HFFc6 (cell line): Measurements from ENCODE around the gene ISM2. TPM values are rescaled to one million over a fixed set of nuclear protein-coding genes. Genes with fewer than 3 reads are reported as not detected.

ENCODE experiments used
- DNase-seq: peaks from one replicate; pipeline ENCODE4 v3.0.0-alpha.2; 2018
- H3K27ac Mint-ChIP-seq: 2 replicates; pipeline ENCODE4 v1.8.0; 2020; ENCODE audit warnings: mild to moderate bottlenecking, mixed read lengths
- H3K27me3 Mint-ChIP-seq: 2 replicates; pipeline ENCODE4 v1.8.0; 2021; ENCODE audit warnings: mild to moderate bottlenecking, moderate library complexity, mixed read lengths; ENCODE audit not compliant: insufficient read depth
- H3K36me3 Mint-ChIP-seq: 2 replicates; pipeline ENCODE4 v1.8.0; 2021; ENCODE audit warnings: low read depth, mixed read lengths
- H3K4me1 Mint-ChIP-seq: 2 replicates; pipeline ENCODE4 v1.8.0; 2020; ENCODE audit warnings: low read depth, mixed read lengths
- H3K4me3 Mint-ChIP-seq: 2 replicates; pipeline ENCODE4 v1.8.0; 2020; ENCODE audit warnings: mild to moderate bottlenecking, moderate library complexity, mixed read lengths
- H3K9me3 Mint-ChIP-seq: 2 replicates; pipeline ENCODE4 v1.8.0; 2020; ENCODE audit warnings: mild to moderate bottlenecking, mixed read lengths
- total RNA-seq, 6 experiments: library from RNA; stranded (reverse); fragmentation: NEBNext Ultra II Directional; extraction: Animal tissue kit (Norgen Biotek cat#: 25700); gene quantifications; 2 replicates in 1 of 6; 3 replicates in 5 of 6; pipeline ENCODE4 v1.2.3, GENCODE V29; 2021
- TF ChIP-seq, protein P1 (sequence below): fragments of 200-600 bp; sonication (generic); IDR thresholded peaks from 2 replicates; pipeline ENCODE4 v1.5.0; 2021; ENCODE audit warnings: antibody characterized with exemption, mild to moderate bottlenecking

Gene ISM2
- total RNA-seq, 6 experiments from 2014 or later: 0.10 TPM; not detected in 5

DNA sequence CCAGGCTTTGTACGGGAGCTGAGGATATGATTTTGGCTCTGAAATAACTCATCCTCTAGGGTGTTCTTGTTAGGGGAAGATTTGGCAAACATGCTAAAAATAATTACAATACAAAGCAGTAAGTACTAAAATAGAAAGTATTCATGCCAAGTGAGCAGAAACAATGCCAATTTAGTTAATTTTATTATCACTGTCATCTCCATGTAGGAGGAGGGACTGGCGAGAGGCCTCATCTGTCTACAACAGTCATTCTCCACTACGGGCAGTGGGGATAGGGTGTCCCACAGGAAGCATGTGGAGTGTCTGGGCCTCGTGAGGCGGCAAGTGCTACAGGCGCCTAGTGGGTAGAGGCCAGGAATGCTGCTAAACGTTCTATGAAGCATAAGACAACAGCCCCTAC lies 3.3 kb downstream of the ISM2 start:
- Mint-ChIP-seq H3K36me3 (no peaks in the 10 kb centered on the region), H3K27me3 (peaks cover 20% of the 10 kb centered on the region), H3K27ac (no peak overlapping the region), H3K4me1 (no peaks in the 10 kb centered on the region), H3K4me3 (no peak overlapping the region), H3K9me3 (no peaks in the 10 kb centered on the region)
- DNase-seq: no peak
- TF ChIP-seq, protein P1, sequence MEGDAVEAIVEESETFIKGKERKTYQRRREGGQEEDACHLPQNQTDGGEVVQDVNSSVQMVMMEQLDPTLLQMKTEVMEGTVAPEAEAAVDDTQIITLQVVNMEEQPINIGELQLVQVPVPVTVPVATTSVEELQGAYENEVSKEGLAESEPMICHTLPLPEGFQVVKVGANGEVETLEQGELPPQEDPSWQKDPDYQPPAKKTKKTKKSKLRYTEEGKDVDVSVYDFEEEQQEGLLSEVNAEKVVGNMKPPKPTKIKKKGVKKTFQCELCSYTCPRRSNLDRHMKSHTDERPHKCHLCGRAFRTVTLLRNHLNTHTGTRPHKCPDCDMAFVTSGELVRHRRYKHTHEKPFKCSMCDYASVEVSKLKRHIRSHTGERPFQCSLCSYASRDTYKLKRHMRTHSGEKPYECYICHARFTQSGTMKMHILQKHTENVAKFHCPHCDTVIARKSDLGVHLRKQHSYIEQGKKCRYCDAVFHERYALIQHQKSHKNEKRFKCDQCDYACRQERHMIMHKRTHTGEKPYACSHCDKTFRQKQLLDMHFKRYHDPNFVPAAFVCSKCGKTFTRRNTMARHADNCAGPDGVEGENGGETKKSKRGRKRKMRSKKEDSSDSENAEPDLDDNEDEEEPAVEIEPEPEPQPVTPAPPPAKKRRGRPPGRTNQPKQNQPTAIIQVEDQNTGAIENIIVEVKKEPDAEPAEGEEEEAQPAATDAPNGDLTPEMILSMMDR: no peak

- H3K4me1 Mint-ChIP-seq: peaks cover 7% of the 10 kb centered on the region
Measured at GRCh38 chr14:77491056-77491455, 7.6 kb downstream of the ISM2 start.

GRCh38 chr14:77490347-77490986 lies 8.1 kb downstream of the ISM2 start:
- no peak for DNase-seq

More at GRCh38 chr14:77491056-77491455, 7.6 kb downstream of the ISM2 start:
- H3K4me3 Mint-ChIP-seq: no peak overlapping the region
- no peaks in the 10 kb centered on the region for H3K9me3 Mint-ChIP-seq
- no peaks in the 10 kb centered on the region for H3K36me3 Mint-ChIP-seq
- TF ChIP-seq, protein P1: no peak
- H3K27me3 Mint-ChIP-seq: peaks cover 6% of the 10 kb centered on the region
- no peak overlapping the region for H3K27ac Mint-ChIP-seq
- DNase-seq: no peak

DNA sequence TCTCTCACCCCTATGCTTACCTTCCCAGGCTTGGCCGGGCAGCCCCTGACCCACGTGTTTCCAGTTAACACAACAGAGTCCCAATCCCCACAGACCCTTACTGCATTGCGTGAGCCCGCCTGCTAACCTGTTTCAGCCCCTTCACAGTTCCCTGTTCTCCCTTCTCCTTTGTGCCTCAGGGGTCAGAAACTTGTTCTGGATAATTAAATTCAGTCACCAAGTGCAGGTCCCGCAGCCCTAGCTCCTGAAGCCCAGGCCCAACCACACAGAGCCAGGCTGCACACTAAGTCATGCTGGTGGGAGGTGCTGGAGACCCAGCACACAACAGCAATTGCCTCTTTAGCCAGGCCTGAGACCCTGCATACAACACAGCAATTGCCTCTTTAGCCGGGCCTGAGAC lies 9.6 kb downstream of the ISM2 start:
- H3K4me1 Mint-ChIP-seq: peaks cover 15% of the 10 kb centered on the region
- TF ChIP-seq, protein P1: no peak

More at GRCh38 chr14:77490347-77490986, 8.1 kb downstream of the ISM2 start:
- H3K4me1 Mint-ChIP-seq: peaks cover 13% of the 10 kb centered on the region
- TF ChIP-seq, protein P1: no peak
- H3K4me3 Mint-ChIP-seq: no peak overlapping the region
- H3K36me3 Mint-ChIP-seq: no peaks in the 10 kb centered on the region
- H3K27ac Mint-ChIP-seq: no peak overlapping the region
- no peaks in the 10 kb centered on the region for H3K9me3 Mint-ChIP-seq
- peaks cover 6% of the 10 kb centered on the region for H3K27me3 Mint-ChIP-seq

DNA sequence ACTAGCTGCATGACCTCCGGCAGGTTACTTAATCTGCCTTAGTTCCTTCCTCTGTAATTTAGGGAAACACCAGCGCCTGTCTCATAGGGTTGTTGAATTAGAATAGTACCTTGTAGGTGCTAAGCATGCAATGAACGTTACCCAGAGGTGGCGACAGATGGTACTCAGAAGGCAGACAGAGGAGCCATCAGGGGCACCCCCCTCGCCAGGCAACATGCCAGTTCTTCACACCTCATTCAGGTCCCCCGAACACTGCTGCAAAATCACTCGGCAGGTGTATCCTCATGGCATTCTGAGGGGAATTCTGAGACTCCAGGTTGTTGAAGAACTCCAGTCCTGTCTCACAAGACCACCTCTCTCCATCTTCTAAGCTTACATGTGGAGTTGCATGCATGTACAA lies 10.1 kb downstream of the ISM2 start:
- DNase-seq: no peak
- peaks cover 3% of the 10 kb centered on the region for H3K27me3 Mint-ChIP-seq
- TF ChIP-seq, protein P1: no peak
- no peaks in the 10 kb centered on the region for H3K36me3 Mint-ChIP-seq
- no peak overlapping the region for H3K4me3 Mint-ChIP-seq
- H3K9me3 Mint-ChIP-seq: no peaks in the 10 kb centered on the region
- H3K27ac Mint-ChIP-seq: no peak overlapping the region
- H3K4me1 Mint-ChIP-seq: peaks cover 15% of the 10 kb centered on the region

More for the DNA sequence above, 9.6 kb downstream of the ISM2 start:
- no peak overlapping the region for H3K27ac Mint-ChIP-seq
- peaks cover 6% of the 10 kb centered on the region for H3K27me3 Mint-ChIP-seq
- H3K4me3 Mint-ChIP-seq: no peak overlapping the region
- H3K9me3 Mint-ChIP-seq: no peaks in the 10 kb centered on the region
- no peaks in the 10 kb centered on the region for H3K36me3 Mint-ChIP-seq
- DNase-seq: no peak
